Measurements from ENCODE around the gene PSMB7.
"Not testable (repeated sequence)": the region's sequence is repeated elsewhere in the genome, so short reads cannot be mapped to it uniquely, and the experiment has no call there.

- TF ChIP-seq CTCF (conservative IDR thresholded peaks at IDR 0.05; ENCODE audit: low read depth, low read length); CEBPB (IDR thresholded peaks at IDR 0.05; ENCODE audit: low read depth, low read length); MAFK (IDR thresholded peaks at IDR 0.05; ENCODE audit: low read depth, low read length); RAD21 (IDR thresholded peaks at IDR 0.05; ENCODE audit: low read length); RFX5 (IDR thresholded peaks at IDR 0.05; ENCODE audit: low read depth, low read length); USF2 (IDR thresholded peaks at IDR 0.05; ENCODE audit: low read depth, low read length); FOS (IDR thresholded peaks at IDR 0.05; ENCODE audit: low read depth, low read length); POLR2A (IDR thresholded peaks at IDR 0.05; ENCODE audit: low read depth, low read length); SMC3 (IDR thresholded peaks at IDR 0.05; ENCODE audit: low read depth, low read length); MAZ (IDR thresholded peaks at IDR 0.05; ENCODE audit: borderline replicate concordance, low read depth, low read length); CHD1 (IDR thresholded peaks at IDR 0.05; ENCODE audit: low read depth, low read length); NFE2L2 (IDR thresholded peaks at IDR 0.05; ENCODE audit: low read depth, low read length); BHLHE40 (IDR thresholded peaks at IDR 0.05; ENCODE audit: low read depth, low read length): not testable (repeated sequence)
Observed at GRCh38 chr9:124425733-124426132, 10.5 kb upstream of the PSMB7 start.
